H1 (cell line): ENCODE measurements around the gene NR2E1. TPM values are rescaled to one million over a fixed set of nuclear protein-coding genes. Genes with fewer than 3 reads are reported as not detected.

ENCODE experiments used
- CTCF ChIA-PET: fragments of 300-600 bp; sonication (Branson Sonifier 250); formaldehyde crosslinking; loops from one replicate; lab custom pipeline; 2021; ENCODE audit not compliant: partially characterized antibody; lab: Charles Lee
- POLR2A ChIA-PET: fragments of 300-600 bp; sonication (Branson Sonifier 250); formaldehyde crosslinking; loops from one replicate; lab custom pipeline; 2021; ENCODE audit warnings: inconsistent platforms; ENCODE audit not compliant: partially characterized antibody; lab: Charles Lee
- DNase-seq, 2 experiments: peaks; one replicate each; pipeline versions ENCODE4 v3.0.0 to v3.0.0-alpha.2; 2010 to 2022; ENCODE audit warnings: low spot score in 2 of 2, low read depth in 1 of 2, mixed read lengths in 1 of 2
- FAIRE-seq: peaks from 2 replicates; lab custom pipeline; 2011; peaks lifted over from hg19 to GRCh38; lab: Jason Lieb, UNC
- H2AFZ ChIP-seq: 2 replicates; pipeline ENCODE4 v1.8.1; 2012; ENCODE audit warnings: low read length, inconsistent platforms
- H2AK5ac ChIP-seq: 2 replicates; pipeline ENCODE4 v1.6.1; 2013; ENCODE audit warnings: low read depth, low read length
- H2BK120ac ChIP-seq: replicated peaks from 2 replicates; pipeline ENCODE3; 2013; ENCODE audit warnings: low read depth, low read length, inconsistent platforms
- H2BK12ac ChIP-seq: 2 replicates; pipeline ENCODE4 v1.6.1; 2013; ENCODE audit warnings: low read depth, low read length
- H2BK15ac ChIP-seq: 2 replicates; pipeline ENCODE4 v1.6.1; 2013; ENCODE audit warnings: low read length
- H2BK20ac ChIP-seq: 2 replicates; pipeline ENCODE4 v1.6.1; 2013; ENCODE audit warnings: low read length
- H2BK5ac ChIP-seq: 2 replicates; pipeline ENCODE4 v1.6.1; 2013; ENCODE audit warnings: low read depth, low read length
- H3K14ac ChIP-seq: 2 replicates; pipeline ENCODE4 v1.6.1; 2013; ENCODE audit warnings: inconsistent platforms; ENCODE audit not compliant: insufficient read length
- H3K18ac ChIP-seq: 2 replicates; pipeline ENCODE4 v1.6.1; 2013; ENCODE audit warnings: low read length; ENCODE audit errors: extremely low read depth
- H3K23ac ChIP-seq: 2 replicates; pipeline ENCODE4 v1.6.1; 2013; ENCODE audit warnings: inconsistent platforms; ENCODE audit not compliant: insufficient read length
- H3K23me2 ChIP-seq: 2 replicates; pipeline ENCODE4 v1.6.1; 2013; ENCODE audit warnings: low read depth, low read length
- H3K27ac ChIP-seq: 2 replicates; pipeline ENCODE4 v1.6.1; 2011; ENCODE audit warnings: low read depth, low read length, inconsistent platforms
- H3K27me3 ChIP-seq, 4 experiments: replicated peaks in 1 of 4; 1 replicate in 1 of 4; 2 replicates in 3 of 4; pipeline versions ENCODE4 v1.6.1 to v1.8.1; 2011 to 2013; ENCODE audit warnings: low read length in 3 of 4, mild to moderate bottlenecking in 3 of 4, inconsistent platforms in 2 of 4, mixed read lengths in 2 of 4, moderate library complexity in 1 of 4; ENCODE audit not compliant: control insufficient read depth in 3 of 4, insufficient read depth in 3 of 4; ENCODE audit errors: extremely low read depth in 1 of 4
- H3K36me3 ChIP-seq, 4 experiments: 2 replicates each; pipeline versions ENCODE4 v1.6.1 to v1.8.1; 2011 to 2013; ENCODE audit warnings: mild to moderate bottlenecking in 4 of 4, low read length in 3 of 4, moderate library complexity in 2 of 4, control low read depth in 1 of 4, inconsistent platforms in 1 of 4; ENCODE audit not compliant: insufficient read depth in 4 of 4, control insufficient read depth in 2 of 4
- H3K4ac ChIP-seq: replicated peaks from 2 replicates; pipeline ENCODE3; 2013; ENCODE audit warnings: low read length, low read depth, mixed read lengths, inconsistent platforms; ENCODE audit not compliant: insufficient read length
- H3K4me1 ChIP-seq, 4 experiments: replicated peaks in 1 of 4; 1 replicate in 1 of 4; 2 replicates in 3 of 4; pipeline versions ENCODE4 v1.6.1 to v1.8.1; 2011 to 2013; ENCODE audit warnings: low read length in 3 of 4, inconsistent platforms in 2 of 4, mixed read lengths in 1 of 4; ENCODE audit not compliant: insufficient read depth in 4 of 4, control insufficient read depth in 3 of 4
- H3K4me2 ChIP-seq, 2 experiments: 2 replicates each; pipeline versions ENCODE4 v1.6.1 to v1.8.1; 2011 to 2013; ENCODE audit warnings: low read depth in 2 of 2, low read length in 2 of 2, control low read depth in 1 of 2, inconsistent platforms in 1 of 2, mild to moderate bottlenecking in 1 of 2; ENCODE audit not compliant: insufficient read depth in 1 of 2
- H3K4me3 ChIP-seq, 4 experiments: fragments of 200-600, 300-600 bp in 1 of 4; sonication (generic), shearing (Covaris generic), sonication (Bioruptor Twin) in 1 of 4; 2 replicates each; pipeline versions ENCODE4 v1.5.1 to v1.8.1; 2011 to 2016; ENCODE audit warnings: low read length in 4 of 4, low read depth in 3 of 4, control low read depth in 2 of 4, inconsistent platforms in 2 of 4, mild to moderate bottlenecking in 2 of 4, mixed read lengths in 1 of 4, moderate library complexity in 1 of 4; ENCODE audit not compliant: insufficient read depth in 2 of 4; ENCODE audit errors: extremely low read depth in 1 of 4
- H3K56ac ChIP-seq: replicated peaks from 2 replicates; pipeline ENCODE3; 2013; ENCODE audit warnings: low read depth, mild to moderate bottlenecking, mixed read lengths, low read length, inconsistent platforms; ENCODE audit not compliant: insufficient read length
- H3K79me1 ChIP-seq: 2 replicates; pipeline ENCODE4 v1.6.1; 2013; ENCODE audit warnings: low read depth, low read length, control low read depth
- H3K79me2 ChIP-seq, 2 experiments: 2 replicates each; pipeline versions ENCODE4 v1.6.1 to v1.8.1; 2012 to 2013; ENCODE audit warnings: low read length in 2 of 2, mild to moderate bottlenecking in 2 of 2, inconsistent platforms in 1 of 2; ENCODE audit not compliant: insufficient read depth in 2 of 2, control insufficient read depth in 1 of 2
- H3K9ac ChIP-seq, 4 experiments: replicated peaks in 1 of 4; 1 replicate in 1 of 4; 2 replicates in 3 of 4; pipeline versions ENCODE4 v1.6.1 to v1.8.1; 2011 to 2013; ENCODE audit warnings: low read depth in 3 of 4, low read length in 3 of 4, control low read depth in 2 of 4, mild to moderate bottlenecking in 2 of 4, moderate library complexity in 2 of 4, inconsistent platforms in 1 of 4; ENCODE audit errors: extremely low read depth in 1 of 4
- H3K9me3 ChIP-seq, 2 experiments: 2 replicates each; pipeline versions ENCODE4 v1.6.1 to v1.8.1; 2012 to 2013; ENCODE audit warnings: mild to moderate bottlenecking in 2 of 2, moderate library complexity in 2 of 2, control low read depth in 1 of 2, inconsistent platforms in 1 of 2, low read depth in 1 of 2, low read length in 1 of 2, mixed read lengths in 1 of 2; ENCODE audit not compliant: insufficient read depth in 2 of 2
- H4K20me1 ChIP-seq, 2 experiments: replicated peaks in 1 of 2; 2 replicates each; pipeline versions ENCODE3 to v1.8.1; 2011 to 2013; ENCODE audit warnings: inconsistent platforms in 2 of 2, low read length in 2 of 2, mild to moderate bottlenecking in 1 of 2; ENCODE audit not compliant: insufficient read depth in 2 of 2, control insufficient read depth in 1 of 2
- H4K5ac ChIP-seq: 2 replicates; pipeline ENCODE4 v1.6.1; 2013; ENCODE audit warnings: low read length, low read depth, mixed read lengths, inconsistent platforms; ENCODE audit not compliant: insufficient read length
- H4K8ac ChIP-seq: 2 replicates; pipeline ENCODE4 v1.8.0; 2013; ENCODE audit warnings: mild to moderate bottlenecking, moderate library complexity, low read length, inconsistent platforms; ENCODE audit not compliant: insufficient read depth; ENCODE audit errors: extremely low read depth
- H4K91ac ChIP-seq: replicated peaks from 2 replicates; pipeline ENCODE3; 2013; ENCODE audit warnings: low read length, mixed read lengths, inconsistent platforms; ENCODE audit not compliant: insufficient read length
- BACH1 ChIP-seq: IDR thresholded peaks from 2 replicates; pipeline ENCODE4 v1.6.1; 2012; ENCODE audit warnings: low read length, improper control_type of control experiment
- EZH2 ChIP-seq: fragments of 200-600 bp; sonication (generic); IDR thresholded peaks from 2 replicates; pipeline ENCODE4 v1.7.1; 2012; ENCODE audit warnings: low read depth, mild to moderate bottlenecking, moderate library complexity, low read length, inconsistent platforms; ENCODE audit not compliant: severe bottlenecking
- WGBS, 2 experiments: shearing (Covaris generic) in 1 of 2; methylation state at CpG; one replicate each; pipeline versions ENCODE4 v1.1.6 to v1.1.7; 2013 to 2015; ENCODE audit warnings: low lambda C conversion rate in 2 of 2, mixed read lengths in 2 of 2, inconsistent platforms in 1 of 2, low coverage in 1 of 2, missing lambda C conversion rate in 1 of 2; ENCODE audit not compliant: insufficient replicate concordance in 2 of 2, insufficient coverage in 1 of 2, insufficient read length in 1 of 2; ENCODE audit errors: extremely low coverage in 1 of 2, missing lambda C conversion rate in 1 of 2; 5-methylcytosine and 5-hydroxymethylcytosine counted together
- polyA plus RNA-seq, 7 experiments: library from polyadenylated mRNA; depleted of rRNA in 3 of 7; stranded (reverse) in 5 of 7; unstranded in 2 of 7; fragments of >200 nt in 5 of 7; fragments of 200-250 nt in 2 of 7; gene quantifications; 1 replicate in 5 of 7; 2 replicates in 1 of 7; 4 replicates in 1 of 7; pipeline versions ENCODE4 v1.2.1 to v1.2.3, GENCODE V29; 2011 to 2013; ENCODE audit warnings: missing spikeins in 2 of 7, mixed read lengths in 2 of 7
- total RNA-seq: library from RNA; stranded (reverse); fragmentation: NEBNext Ultra II Directional; extraction: Animal tissue kit (Norgen Biotek cat#: 25700); gene quantifications from 2 replicates; pipeline ENCODE4 v1.2.1, GENCODE V29; 2021

The NR2E1 gene
- total and polyA plus RNA-seq, 2 of the 8 experiments (the other 6 are each of a cell fraction or from before 2014, with no cell fraction given) = not detected

DNA sequence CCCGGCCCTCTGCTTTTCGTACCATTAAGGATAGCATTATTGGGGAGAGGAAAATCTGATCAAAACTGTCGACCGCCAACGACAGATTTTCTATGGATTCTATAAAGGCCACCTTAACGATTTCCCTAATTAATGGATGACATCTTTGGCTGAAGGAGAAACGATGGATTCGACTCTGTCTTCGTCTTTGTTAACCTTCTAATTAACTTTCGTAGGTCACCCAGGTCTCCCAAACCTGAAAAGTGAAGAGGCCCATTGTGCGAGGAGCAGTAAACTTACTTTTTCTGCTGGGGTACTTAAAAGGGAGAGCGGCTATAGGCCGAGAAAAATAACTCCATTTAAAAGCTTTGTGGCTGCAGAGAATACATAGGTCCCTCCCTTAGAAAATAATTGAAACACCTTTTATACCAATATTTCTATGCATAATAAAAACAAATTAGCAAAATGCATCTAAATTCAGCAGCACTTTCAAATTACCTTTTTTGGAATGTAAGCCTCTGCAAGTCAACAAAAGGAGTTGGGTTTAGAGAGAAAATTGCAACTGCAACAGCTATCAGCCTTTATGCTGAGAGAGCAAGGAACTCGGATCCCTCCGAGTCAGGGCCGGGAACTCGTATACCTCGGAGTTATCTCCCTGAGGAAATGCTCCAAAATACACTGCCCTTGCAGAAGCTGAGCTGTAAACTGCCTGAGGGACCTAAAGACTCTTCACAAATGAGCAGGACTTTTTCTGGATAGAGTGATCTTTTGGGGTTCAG is 31.4 kb upstream of the NR2E1 start:
- Histone ChIP-seq H3K23me2 (no peaks in the 10 kb centered on the region; the same call in 1 of the 2 replicates), H3K4me3 (peak overlapping the region; percentile 3 to 55 (median 15); a peak in 6 of 8 replicates), H4K20me1 (peaks cover 1 to 4% of the 10 kb centered on the region in 2 experiments), H3K79me2 (no peaks in the 10 kb centered on the region), H2BK120ac (no peak overlapping the region), H3K79me1 (no peaks in the 10 kb centered on the region), H3K18ac (no peak overlapping the region), H3K27ac (no peak overlapping the region), H2BK12ac (no peak overlapping the region), H2AK5ac (no peak overlapping the region), H3K23ac (no peak overlapping the region), H3K4me1 (peaks cover 6 to 12% (median 10%) of the 10 kb centered on the region in 4 experiments; a peak in 6 of 7 replicates), H3K27me3 (peaks cover 28 to 62% (median 57%) of the 10 kb centered on the region in 4 experiments), H4K91ac (no peak overlapping the region), H3K36me3 (no peaks in the 10 kb centered on the region), H3K14ac (no peak overlapping the region), H2BK20ac (no peak overlapping the region), H3K9ac (no peak overlapping the region; a peak in 1 of 7 replicates), H2BK15ac (no peak overlapping the region), H4K5ac (no peak overlapping the region), H4K8ac (no peak overlapping the region), H3K4ac (no peak overlapping the region), H2AFZ (no peak overlapping the region), H3K9me3 (no peaks in the 10 kb centered on the region), H3K4me2 (peak overlapping the region; percentile 67 to 90), H2BK5ac (no peak overlapping the region), H3K56ac (no peak overlapping the region)
- DNase-seq (no peak), FAIRE-seq (peak; percentile 50)
- WGBS, 2 experiments = 5% methylated on average over 18 of the region's 18 CpGs; no CpG with 5 or more reads in 1 of the 2 experiments
- CTCF ChIA-PET = interaction anchor here (0.8 to 4.9 kb wide), 10 partner anchors 10 to 37 kb away, joined by 3 to 30 read pairs (median 3); partner anchors contain the start of gene NR2E1
- POLR2A ChIA-PET = interaction anchor here (1.0 to 2.2 kb wide), 5 partner anchors 9 to 33 kb away, joined by 3 to 8 read pairs (median 7); no protein-coding TSS in a partner anchor
- no peak for TF ChIP-seq BACH1
- peak; percentile 13 for TF ChIP-seq EZH2
